SKM-1 treated with dmso at 0.1 percent for 144 hours (cell line): ENCODE data around the gene TRPV3.
"Not testable (repeated sequence)": the region's sequence is repeated elsewhere in the genome, so short reads cannot be mapped to it uniquely, and the experiment has no call there.

Experiments used
- DNase-seq: peaks from one replicate; lab custom pipeline; 2025; ENCODE audit not compliant: unreplicated experiment; lab: John Stamatoyannopoulos, UW

TRPV3 gene

DNA sequence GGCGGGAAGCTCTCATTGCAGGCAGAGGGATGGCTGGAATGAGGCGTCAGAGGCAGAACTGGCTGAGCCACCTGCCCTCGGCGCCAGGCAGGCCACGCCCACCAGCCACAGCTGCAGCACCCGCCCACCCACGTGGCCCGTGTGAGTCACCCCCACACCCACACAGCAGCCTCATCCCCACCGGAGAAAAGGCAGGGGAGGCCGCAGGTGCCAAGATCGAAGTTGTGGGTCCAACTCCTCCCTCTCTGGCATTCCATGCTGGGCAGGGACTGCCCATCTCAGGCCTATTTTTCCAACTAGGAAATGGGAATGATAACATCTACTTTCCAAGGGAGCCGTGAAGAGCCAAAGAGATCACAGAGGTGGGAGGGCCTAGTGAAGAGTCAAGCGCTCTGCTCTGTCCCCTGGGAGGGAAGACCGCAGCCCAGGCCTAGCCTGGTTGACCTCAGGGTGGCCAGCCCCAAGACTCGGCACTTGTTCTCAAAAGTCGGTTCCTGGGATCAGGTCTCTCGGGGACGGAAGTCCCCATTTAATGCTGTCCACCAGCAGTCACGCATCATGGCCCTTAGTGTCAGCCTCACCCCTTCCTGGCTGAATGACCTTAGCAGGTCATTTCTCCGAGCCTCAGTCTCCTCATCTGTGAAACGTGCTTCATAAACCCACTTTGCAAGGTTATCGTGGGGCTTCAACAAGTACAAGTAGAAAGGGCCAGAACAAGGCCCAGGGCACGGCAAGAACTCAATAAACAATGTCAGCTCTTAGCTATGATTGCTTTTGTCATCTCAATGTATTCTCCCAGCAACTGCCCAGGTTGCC, at the start of gene TRPV3:
Gene TRPV3 (minus strand): TSS at position 45 of the 816 bp plus-strand sequence. CDS start 2,962 bp downstream, outside the sequence.
- DNase-seq = no peak

DNA sequence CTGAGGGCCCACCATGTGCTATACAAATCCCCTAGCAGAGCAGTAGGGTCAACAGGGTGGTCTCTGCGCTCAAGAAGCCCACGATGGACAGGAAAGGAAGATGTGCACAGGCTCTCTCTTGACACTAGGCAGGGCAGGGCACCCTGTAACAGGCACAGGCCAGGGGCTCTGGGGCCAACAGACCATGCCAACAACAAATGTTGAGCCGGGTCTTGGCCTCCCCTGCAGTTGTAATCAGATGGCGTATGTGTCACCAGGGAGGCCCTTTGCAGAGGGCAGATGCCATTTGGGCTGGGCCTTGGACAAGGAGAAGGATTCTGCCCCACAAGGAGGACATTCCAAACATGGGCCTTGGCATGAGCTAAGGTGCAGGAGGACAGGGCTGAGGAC, 46.3 kb upstream of the TRPV3 start:
- no peak for DNase-seq

DNA sequence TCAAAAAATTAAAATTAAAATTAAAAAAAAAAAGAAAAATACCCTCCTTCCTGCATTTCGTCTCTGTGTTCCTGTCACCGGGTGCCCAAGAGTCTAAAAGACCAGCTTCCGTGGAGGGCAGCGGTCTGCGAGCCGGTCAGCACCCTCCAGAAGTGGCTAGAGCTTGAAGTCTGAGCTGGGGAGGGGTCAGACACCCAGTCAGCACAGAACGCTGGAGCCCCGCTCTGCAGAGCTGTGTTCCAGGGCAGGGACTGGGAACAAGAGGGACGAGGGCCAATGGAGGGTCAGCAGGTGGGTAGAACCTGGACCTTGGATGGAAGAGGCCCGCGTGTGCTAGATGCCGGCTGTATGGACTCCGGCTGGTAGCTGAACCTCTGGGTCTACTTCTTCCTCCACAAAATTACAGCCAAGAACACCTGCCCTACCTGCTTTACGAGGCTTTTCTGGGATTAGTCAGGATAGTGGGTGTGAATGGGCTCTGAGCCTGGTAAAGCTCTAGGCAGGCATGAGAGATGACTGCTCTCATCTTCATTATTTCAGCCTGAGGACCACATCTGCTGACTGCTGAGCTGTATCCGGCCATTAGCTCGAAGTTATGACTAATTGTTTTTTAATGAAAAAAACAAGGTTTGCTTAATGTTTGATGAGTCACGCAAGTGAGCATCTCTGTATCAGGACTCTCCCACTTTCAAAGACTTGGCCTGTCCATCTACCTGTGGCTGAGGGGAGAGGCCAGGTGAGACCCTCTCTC, 45.7 kb upstream of the TRPV3 start:
- DNase-seq = no peak

DNA sequence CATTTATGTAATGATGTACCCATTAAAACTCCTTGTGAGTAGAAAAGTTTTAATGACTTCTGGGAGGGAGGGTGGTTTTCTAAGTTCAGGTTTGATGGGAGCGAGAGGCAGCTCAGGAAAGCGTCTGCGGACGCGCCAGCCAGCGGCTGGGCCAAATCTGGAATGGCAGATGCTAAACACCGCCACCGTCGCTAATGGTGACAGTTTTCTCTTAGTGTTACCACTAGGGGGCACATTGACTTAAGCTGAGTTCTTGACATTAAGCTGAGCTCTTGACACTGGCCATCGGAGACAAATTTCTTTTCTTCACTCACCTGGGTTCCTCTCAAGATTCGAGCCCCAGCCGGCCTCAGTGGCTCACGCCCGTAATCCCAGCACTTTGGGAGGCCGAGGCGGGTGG, 44.9 kb upstream of the TRPV3 start:
- no peak for DNase-seq

DNA sequence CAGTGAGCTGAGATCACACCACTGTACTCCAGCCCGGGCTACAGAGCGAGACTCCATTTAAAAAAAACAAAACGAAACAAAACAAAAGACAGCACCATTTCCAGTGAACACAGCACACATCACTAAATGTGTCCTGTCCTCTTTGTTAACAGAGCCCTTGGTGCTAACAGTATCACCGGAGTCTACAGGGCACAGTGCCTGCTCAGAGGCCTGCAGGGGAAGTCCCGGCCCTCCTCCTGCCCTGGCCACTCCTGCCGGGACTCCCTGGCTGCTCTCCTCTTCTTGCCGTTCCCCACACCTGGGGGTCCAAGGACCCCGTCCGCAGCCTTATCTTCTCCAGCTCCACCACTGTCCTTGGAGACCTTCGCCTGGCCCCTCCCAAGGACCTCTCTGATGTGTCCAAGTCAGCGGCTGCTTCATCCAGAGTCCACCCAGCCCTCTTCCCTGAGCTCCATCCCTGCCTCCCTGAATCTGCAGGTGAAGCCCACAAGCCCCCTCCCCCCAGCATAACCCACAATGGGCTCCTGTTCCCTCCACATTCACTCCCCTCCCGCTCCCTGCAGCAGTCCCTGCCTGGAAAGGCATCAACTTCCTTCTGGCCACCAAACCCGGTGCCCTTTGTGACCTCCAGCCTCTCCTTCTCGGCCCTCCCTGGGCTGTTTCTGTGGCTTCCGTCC, 43.1 kb upstream of the TRPV3 start:
- no peak for DNase-seq

DNA sequence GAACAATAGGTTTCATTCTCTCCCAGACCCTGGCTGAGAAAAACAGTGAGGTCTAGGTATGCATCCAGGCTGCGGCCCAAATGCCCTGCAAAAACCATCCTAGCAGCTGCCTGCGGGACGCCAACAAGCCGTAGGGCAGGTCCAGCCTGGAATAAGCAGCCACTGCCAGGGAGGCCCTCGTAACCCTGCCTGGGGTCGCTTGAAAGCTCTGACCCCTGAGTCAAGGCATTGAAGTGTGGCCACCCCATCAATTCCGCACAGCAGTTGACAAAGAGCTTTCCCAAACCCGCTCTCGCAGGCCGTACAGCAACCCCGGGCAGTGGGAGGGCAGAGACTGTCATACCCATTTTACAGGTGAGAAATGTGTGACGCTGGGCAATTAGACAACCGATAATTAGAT, 40.5 kb upstream of the TRPV3 start:
- no peak for DNase-seq

DNA sequence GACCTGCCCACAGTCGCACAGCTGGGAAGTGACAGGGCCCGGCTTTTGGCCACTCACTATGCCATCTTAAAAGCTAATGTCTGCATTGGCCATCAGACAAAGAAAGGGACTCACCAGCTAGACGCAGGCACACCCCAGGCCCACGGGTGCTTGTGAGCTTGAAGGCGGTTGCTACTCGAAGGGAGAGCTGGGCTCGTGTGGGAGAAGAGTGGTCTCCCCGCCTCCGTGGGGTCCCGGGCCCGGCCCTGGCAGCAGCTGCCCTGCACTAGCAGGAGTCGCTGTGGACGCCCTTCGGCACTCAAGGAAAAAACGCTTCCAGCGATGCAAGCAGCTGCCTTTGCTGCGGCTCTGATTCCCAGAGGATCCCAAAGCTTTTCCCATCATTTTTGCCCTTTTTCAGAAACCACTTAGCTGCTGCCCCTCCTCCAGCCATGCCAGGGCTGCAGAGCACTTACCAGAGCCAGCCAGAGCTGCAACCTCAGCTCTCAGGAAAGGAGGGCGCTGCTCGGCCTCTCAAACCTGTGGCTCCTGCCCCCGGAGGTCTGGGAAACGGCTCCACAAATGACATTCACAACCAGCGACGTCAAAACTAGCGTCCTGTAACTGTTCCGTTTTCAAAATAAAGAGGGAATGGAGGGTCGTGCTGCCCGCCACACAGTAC, 39.3 kb upstream of the TRPV3 start:
- no peak for DNase-seq

DNA sequence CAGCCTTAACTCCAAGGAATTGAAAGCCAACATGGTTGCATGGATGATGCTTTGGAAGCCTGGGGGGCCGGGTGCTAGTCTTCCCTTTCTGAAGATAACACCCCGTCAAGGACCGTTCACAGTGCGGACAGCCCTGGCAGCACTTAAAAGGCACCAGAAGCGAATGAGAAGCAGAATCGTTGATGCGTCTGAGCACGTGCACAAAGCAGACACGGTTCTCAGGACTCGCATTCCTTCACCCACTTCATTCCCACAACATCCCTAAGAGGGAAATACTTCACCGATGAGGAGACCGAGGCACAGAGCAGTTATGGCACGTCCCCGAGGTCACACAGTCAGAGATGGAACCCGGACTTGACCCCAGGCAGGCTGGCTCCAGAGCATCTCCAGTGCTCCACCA, 37.4 kb upstream of the TRPV3 start:
- no peak for DNase-seq

DNA sequence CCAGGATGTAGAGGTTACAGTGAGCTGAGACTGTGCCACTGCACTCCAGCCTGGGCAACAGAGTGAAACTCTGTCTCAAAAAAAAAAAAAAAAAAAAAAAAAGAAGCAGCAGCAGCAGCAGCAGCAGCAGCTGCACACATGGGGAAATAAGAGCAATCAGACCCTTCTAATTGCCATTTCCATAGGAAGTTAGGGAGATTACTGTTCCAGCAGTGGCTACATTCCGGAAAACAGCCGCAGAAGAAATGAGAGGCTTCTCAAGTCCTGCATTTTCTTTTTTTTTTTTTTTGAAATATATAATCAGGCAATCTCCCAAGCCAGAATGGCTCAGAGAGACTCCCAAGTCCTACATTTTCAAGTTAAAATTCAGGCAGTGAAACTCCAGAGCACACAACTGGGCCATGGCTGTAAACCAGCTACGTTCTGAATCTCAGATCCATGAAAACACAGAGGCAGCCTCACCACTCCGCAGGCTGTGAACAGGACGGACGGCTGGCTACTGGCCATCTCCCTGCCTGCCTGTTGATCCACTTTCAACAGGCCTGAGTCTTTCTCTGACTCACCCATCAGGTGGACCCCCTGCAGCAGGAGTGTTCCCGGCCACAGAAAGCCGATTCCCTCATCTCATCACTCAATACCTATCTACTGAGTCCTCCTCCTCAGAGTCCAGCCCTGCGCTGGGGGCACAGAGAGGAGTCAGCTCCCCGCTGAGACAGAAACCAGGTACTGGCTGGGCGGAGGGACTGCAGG, 36.6 kb upstream of the TRPV3 start:
- no peak for DNase-seq

DNA sequence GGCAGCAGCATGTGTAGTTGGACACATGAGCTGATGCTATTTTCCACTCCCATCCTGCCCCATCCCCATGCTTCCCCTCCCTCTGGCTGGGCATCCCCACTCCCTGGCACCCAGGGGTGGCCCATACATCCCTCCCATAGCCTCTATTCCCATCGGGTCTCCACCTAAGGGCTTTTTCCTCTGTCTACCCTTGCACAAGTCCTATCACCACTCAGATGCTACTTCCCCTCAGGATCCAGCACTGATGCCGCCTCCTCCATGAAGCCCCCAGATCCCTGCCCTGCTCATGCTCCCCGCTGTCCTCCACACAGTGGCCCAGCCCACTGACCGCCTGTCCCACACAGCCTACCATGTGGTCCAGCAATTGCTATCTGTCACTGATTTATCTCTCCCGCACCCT, 35.8 kb upstream of the TRPV3 start:
- DNase-seq = no peak

DNA sequence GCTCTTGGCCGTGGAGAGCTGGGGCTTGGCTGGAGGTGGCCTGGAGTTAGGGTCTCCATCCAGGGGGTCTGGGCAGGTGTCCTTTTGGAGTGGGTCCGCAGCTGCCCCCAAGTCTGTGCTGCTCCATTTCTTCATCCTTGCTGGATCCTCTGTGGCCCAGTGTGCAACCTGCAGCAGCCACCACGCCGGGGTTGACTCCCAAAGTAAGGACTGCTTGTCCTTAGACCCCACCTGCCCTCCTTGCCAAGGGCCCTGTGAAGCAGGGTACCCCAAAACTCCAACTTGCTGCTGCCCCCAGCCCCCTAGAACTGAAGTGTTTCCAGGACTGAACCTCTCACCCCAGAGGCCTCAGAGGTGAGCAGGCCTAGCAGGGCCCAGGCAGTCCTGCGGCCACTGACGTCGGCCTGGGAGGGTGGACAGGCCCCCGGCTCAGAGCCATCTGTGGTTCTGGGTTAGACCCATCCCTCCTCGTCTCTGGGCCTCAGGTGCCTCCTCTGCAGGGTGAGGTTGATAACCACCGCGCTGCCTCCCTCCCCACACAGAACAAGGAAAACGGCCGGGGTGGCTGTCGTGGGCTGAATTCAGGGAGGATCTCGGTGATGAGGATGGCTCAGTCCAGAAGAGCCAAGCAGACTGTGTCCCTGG, 34.7 kb upstream of the TRPV3 start:
- DNase-seq = no peak

DNA sequence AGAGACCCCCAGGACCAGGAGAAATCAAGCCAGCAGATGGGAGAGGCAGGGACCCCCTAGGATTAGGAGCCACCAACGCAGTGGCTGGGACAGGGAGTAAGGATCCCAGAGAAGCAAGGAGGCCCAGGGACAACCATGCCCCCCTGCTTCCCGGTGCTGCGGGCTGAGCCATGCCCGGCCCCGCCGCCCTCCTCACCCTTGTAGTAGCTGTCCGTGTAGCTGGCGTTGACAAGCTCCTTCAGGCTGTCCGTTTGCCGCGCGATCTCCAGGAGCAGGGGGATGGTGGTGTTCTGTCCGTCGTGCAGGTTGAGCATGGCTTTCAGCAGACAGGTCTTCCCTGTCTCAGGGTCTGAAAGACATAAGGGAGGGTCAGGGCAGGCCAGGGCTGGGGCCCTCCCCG, 33.2 kb upstream of the TRPV3 start:
- no peak for DNase-seq

DNA sequence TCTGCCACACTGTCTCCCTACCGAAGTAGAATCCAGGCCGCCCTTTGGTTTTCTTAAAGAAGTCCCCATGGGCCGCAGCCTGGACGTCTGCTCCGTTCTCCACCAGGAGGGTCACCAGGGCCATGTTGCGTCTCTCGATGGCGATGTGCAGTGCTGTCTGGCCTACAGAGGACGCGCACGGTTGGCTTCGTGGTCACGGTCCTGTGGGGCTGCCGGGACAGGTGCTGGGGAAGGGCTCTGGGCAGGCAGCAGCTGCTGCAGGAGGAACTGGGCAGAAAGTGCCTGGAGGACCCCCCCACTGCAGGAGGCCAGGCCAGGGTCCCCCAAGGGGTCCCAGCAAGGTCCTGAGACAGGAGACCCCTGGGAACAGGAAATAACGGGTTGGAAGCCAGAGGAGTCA, 32.6 kb upstream of the TRPV3 start:
- no peak for DNase-seq

DNA sequence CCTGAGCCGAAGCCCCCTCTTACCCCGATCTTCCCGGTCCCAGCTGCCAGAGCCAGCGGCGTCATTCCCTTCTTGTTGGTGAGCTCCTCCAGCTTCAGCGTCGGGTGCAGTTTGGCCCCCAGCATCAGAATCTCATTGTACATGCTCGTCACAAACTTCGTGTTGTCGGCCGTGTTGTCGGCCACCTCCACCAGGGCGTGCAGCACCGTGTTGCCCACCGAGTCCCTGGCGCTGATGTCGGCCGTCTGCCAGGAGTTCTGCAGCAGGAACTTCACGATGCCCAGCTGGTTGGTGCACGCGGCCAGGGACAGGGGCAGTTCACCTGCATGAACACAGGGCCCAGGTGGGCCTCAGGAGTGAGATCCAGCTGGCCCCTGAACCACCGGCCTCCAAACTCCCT, 32.2 kb upstream of the TRPV3 start:
- DNase-seq = no peak

DNA sequence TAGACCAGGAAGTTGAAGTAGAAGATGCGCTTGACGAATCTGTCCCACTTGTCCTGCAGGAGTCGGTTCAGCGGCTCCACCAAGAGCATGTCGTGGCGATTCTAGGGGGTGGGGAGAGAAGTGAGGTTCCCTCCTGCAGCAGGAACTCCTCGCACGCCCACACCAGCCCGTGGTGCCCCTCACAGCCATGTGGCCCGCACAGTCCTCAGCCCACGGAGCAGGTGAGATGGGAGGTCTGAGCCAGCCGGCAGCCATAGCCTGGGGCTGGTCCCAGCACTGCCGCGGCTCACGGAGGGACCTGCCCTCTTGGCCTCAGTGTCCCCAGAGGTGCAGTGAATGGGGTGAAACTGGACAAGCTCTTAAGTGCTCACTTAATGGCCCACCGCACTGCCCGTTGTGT, 28.2 kb upstream of the TRPV3 start:
- DNase-seq = no peak

DNA sequence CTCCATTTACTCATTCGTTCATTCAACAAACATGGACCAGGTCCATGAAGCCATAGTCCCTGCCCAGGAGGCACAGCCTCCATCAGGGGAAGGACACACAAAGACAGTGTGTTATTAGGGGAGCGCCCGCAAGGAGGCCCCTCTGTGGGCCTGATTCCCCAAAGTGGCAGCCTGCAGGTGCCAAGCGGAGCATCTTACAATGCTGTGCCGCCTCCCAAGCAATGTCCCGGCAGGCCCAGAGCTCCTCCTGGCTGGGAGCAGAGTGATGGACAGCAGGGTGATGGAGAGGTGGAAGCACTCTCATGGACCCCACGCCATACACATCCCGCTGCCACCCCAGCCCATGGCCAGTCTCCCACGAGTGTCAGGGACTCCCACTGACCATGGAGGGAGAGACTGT, 25.8 kb upstream of the TRPV3 start:
- DNase-seq = no peak

DNA sequence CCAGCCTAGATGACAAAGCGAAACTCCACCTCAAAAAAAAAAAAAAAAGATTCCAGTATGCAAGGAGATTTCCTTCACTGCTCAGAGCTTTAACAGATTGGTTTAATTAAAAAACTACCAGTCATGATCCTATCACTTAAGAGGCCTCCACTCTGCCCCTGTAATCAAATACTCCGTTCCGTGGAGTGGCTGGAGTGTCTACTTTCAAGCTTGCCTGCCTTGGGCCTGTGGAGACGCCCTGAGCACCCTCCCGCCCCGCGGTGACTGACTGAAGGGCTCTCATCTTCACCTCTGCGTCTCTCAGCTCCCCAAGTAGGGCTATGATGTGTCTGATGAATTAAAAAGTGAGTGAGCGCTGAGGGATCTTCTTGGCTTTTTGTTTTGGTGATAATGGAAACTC, 25.3 kb upstream of the TRPV3 start:
- no peak for DNase-seq

DNA sequence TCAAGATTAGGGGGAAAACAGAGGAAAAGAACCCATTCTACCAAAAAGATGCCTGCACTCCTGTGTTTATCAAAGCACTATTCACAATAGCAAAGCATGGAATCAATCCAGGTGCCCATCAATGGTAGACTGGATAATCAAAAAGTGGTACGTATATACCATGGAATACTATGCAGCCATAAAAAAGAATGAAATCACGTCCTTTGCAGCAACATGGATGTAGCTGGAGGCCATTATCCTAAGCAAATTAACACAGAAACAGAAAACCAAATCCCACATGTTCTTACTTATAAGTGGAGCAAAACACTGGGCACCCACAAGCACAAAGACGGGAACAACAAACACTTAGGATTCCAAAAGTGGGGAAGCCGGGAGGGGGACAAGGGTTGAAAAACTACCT, 21.1 kb upstream of the TRPV3 start:
- not testable (repeated sequence) for DNase-seq

DNA sequence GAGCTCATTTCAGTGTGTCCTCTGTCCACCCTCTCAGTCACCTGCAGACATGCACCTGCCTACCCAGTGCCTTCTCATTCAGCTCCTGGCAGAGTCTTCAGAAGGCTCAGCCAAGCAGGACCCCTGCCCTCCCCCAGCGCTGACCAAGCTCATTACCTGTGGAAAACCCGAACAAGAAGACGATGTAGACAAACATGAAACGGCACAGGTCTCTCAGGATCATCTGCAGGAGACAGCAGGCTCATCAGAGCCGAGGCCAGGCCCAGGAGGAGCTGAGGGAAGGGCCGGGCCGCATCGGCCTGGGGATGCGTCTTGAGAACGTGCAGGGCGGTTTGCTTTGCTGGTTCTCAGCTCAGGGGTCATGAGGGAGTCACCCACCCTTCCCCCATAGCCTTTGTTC, 19.4 kb upstream of the TRPV3 start:
- no peak for DNase-seq

DNA sequence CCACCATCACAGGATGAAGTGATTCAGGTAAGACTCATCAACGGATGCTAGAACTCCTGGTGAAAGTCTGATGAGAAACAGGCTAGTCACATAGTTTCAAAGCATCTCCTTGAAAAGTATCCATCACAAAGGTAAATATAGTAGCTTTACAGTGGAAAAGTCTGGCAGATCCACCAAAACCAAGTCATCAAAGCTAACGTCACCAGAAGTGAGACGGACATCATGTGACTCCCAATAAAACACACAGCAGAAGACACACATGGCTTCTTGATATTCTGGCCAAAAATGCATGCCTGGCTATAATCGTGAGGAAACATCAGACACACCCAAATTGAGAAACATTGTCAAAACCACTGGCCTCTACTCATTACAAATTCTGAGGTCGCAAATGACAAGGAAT, 17.9 kb upstream of the TRPV3 start:
- no peak for DNase-seq
